Measurements from ENCODE around the gene CLDN19. TPM values are rescaled to one million over a fixed set of nuclear protein-coding genes. Genes with fewer than 3 reads are reported as not detected.

Gene CLDN19
- total and polyA plus RNA-seq, 4 donors: 0.39 to 0.94 TPM; not detected in 2

GRCh38 chr1:42745851-42746250 is 5.8 kb upstream of the CLDN19 start:
- Histone ChIP-seq H3K27ac (ENCODE audit: low read depth in 1 of 2, low read length in 2 of 2) (no peak overlapping the region), H3K36me3 (ENCODE audit: control insufficient read depth in 1 of 2, insufficient read depth in 2 of 2, low read length in 1 of 2) (peaks cover 0 to 8% of the 10 kb centered on the region in 2 donors), H3K27me3 (ENCODE audit: control insufficient read depth in 1 of 2, insufficient read depth in 2 of 2, low read length in 1 of 2) (no peaks in the 10 kb centered on the region), H3K4me1 (ENCODE audit: control insufficient read depth in 1 of 2, insufficient read depth in 2 of 2, low read length in 2 of 2) (no peaks in the 10 kb centered on the region), H3K4me3 (ENCODE audit: low read length in 2 of 2) (no peak overlapping the region), H3K9me3 (ENCODE audit: control insufficient read depth, low read length) (no peaks in the 10 kb centered on the region)
- no peak for DNase-seq
- no peak for ATAC-seq (ENCODE audit: low FRiP score)
- 81 to 83% methylated on average over 8 of the region's 8 CpGs for WGBS, 2 donors
- intact Hi-C loops (cut with DNase I): loop anchor here (5.0 to 10.0 kb wide), 3 partner anchors 171 to 401 kb away; no protein-coding TSS in a partner anchor

- Histone ChIP-seq H3K27me3 (ENCODE audit: control insufficient read depth in 1 of 2, insufficient read depth in 2 of 2, low read length in 1 of 2) (no peaks in the 10 kb centered on the region), H3K4me3 (ENCODE audit: low read length in 2 of 2) (no peak overlapping the region), H3K36me3 (ENCODE audit: control insufficient read depth in 1 of 2, insufficient read depth in 2 of 2, low read length in 1 of 2) (peaks cover 0 to 8% of the 10 kb centered on the region in 2 donors), H3K9me3 (ENCODE audit: control insufficient read depth, low read length) (no peaks in the 10 kb centered on the region), H3K27ac (ENCODE audit: low read depth in 1 of 2, low read length in 2 of 2) (no peak overlapping the region), H3K4me1 (ENCODE audit: control insufficient read depth in 1 of 2, insufficient read depth in 2 of 2, low read length in 2 of 2) (no peaks in the 10 kb centered on the region)
- 91 to 93% methylated on average over 9 of the region's 9 CpGs for WGBS, 2 donors
- ATAC-seq (ENCODE audit: low FRiP score): no peak
- DNase-seq: no peak
- intact Hi-C loops (cut with DNase I): loop anchor here (10.0 kb wide), 2 partner anchors 169 to 399 kb away; no protein-coding TSS in a partner anchor
Observed at GRCh38 chr1:42744148-42744413, 4.0 kb upstream of the CLDN19 start.

- intact Hi-C loops (cut with DNase I): loop anchor here (10.0 kb wide), 2 partner anchors 169 to 399 kb away; no protein-coding TSS in a partner anchor
- H3K4me3 ChIP-seq (ENCODE audit: low read length in 2 of 2): no peak overlapping the region
- no peak overlapping the region for H3K27ac ChIP-seq (ENCODE audit: low read depth in 1 of 2, low read length in 2 of 2)
- WGBS, 2 donors: 75 to 79% methylated on average over 21 of the region's 21 CpGs
- no peaks in the 10 kb centered on the region for H3K4me1 ChIP-seq (ENCODE audit: control insufficient read depth in 1 of 2, insufficient read depth in 2 of 2, low read length in 2 of 2)
- H3K9me3 ChIP-seq (ENCODE audit: control insufficient read depth, low read length): no peaks in the 10 kb centered on the region
- ATAC-seq (ENCODE audit: low FRiP score) (no peak), DNase-seq (no peak)
- H3K36me3 ChIP-seq (ENCODE audit: control insufficient read depth in 1 of 2, insufficient read depth in 2 of 2, low read length in 1 of 2): peaks cover 0 to 7% of the 10 kb centered on the region in 2 donors
- no peaks in the 10 kb centered on the region for H3K27me3 ChIP-seq (ENCODE audit: control insufficient read depth in 1 of 2, insufficient read depth in 2 of 2, low read length in 1 of 2)
Observed at GRCh38 chr1:42743317-42744147, 3.5 kb upstream of the CLDN19 start.

- intact Hi-C loops (cut with DNase I): loop anchor here (10.0 kb wide), 2 partner anchors 168 to 398 kb away; no protein-coding TSS in a partner anchor
- H3K4me3 ChIP-seq (ENCODE audit: low read length in 2 of 2): no peak overlapping the region
- H3K27ac ChIP-seq (ENCODE audit: low read depth in 1 of 2, low read length in 2 of 2): no peak overlapping the region
- DNase-seq (no peak), ATAC-seq (ENCODE audit: low FRiP score) (no peak)
- H3K9me3 ChIP-seq (ENCODE audit: control insufficient read depth, low read length): no peaks in the 10 kb centered on the region
- H3K36me3 ChIP-seq (ENCODE audit: control insufficient read depth in 1 of 2, insufficient read depth in 2 of 2, low read length in 1 of 2): peaks cover 0 to 4% of the 10 kb centered on the region in 2 donors
- WGBS, 2 donors: 85 to 88% methylated on average over 9 of the region's 9 CpGs
- no peaks in the 10 kb centered on the region for H3K4me1 ChIP-seq (ENCODE audit: control insufficient read depth in 1 of 2, insufficient read depth in 2 of 2, low read length in 2 of 2)
- no peaks in the 10 kb centered on the region for H3K27me3 ChIP-seq (ENCODE audit: control insufficient read depth in 1 of 2, insufficient read depth in 2 of 2, low read length in 1 of 2)
Observed at GRCh38 chr1:42742617-42743316, 2.7 kb upstream of the CLDN19 start.

- DNase-seq (no peak), ATAC-seq (ENCODE audit: low FRiP score) (no peak)
- Histone ChIP-seq H3K4me3 (ENCODE audit: low read length in 2 of 2) (no peak overlapping the region), H3K27ac (ENCODE audit: low read depth in 1 of 2, low read length in 2 of 2) (no peak overlapping the region), H3K9me3 (ENCODE audit: control insufficient read depth, low read length) (no peaks in the 10 kb centered on the region), H3K4me1 (ENCODE audit: control insufficient read depth in 1 of 2, insufficient read depth in 2 of 2, low read length in 2 of 2) (no peaks in the 10 kb centered on the region), H3K27me3 (ENCODE audit: control insufficient read depth in 1 of 2, insufficient read depth in 2 of 2, low read length in 1 of 2) (no peaks in the 10 kb centered on the region), H3K36me3 (ENCODE audit: control insufficient read depth in 1 of 2, insufficient read depth in 2 of 2, low read length in 1 of 2) (peaks cover 0 to 4% of the 10 kb centered on the region in 2 donors)
- WGBS, 2 donors: 86 to 92% methylated on average over 8 of the region's 8 CpGs
- intact Hi-C loops (cut with DNase I): loop anchor here (10.0 kb wide), 2 partner anchors 167 to 397 kb away; no protein-coding TSS in a partner anchor
Observed at GRCh38 chr1:42742141-42742540, 2.1 kb upstream of the CLDN19 start.

GRCh38 chr1:42741706-42742105 is 1.7 kb upstream of the CLDN19 start:
- intact Hi-C loops (cut with DNase I): loop anchor here (10.0 kb wide), 2 partner anchors 167 to 397 kb away; no protein-coding TSS in a partner anchor
- peaks cover 0 to 4% of the 10 kb centered on the region in 2 donors for H3K36me3 ChIP-seq (ENCODE audit: control insufficient read depth in 1 of 2, insufficient read depth in 2 of 2, low read length in 1 of 2)
- H3K27ac ChIP-seq (ENCODE audit: low read depth in 1 of 2, low read length in 2 of 2): no peak overlapping the region
- no peaks in the 10 kb centered on the region for H3K9me3 ChIP-seq (ENCODE audit: control insufficient read depth, low read length)
- no peaks in the 10 kb centered on the region for H3K27me3 ChIP-seq (ENCODE audit: control insufficient read depth in 1 of 2, insufficient read depth in 2 of 2, low read length in 1 of 2)
- DNase-seq (no peak), ATAC-seq (ENCODE audit: low FRiP score) (no peak)
- 84 to 93% methylated on average over 4 of the region's 4 CpGs for WGBS, 2 donors
- H3K4me1 ChIP-seq (ENCODE audit: control insufficient read depth in 1 of 2, insufficient read depth in 2 of 2, low read length in 2 of 2): no peaks in the 10 kb centered on the region
- no peak overlapping the region for H3K4me3 ChIP-seq (ENCODE audit: low read length in 2 of 2)

GRCh38 chr1:42740851-42741580 is 980 bp upstream of the CLDN19 start:
- no peaks in the 10 kb centered on the region for H3K4me1 ChIP-seq (ENCODE audit: control insufficient read depth in 1 of 2, insufficient read depth in 2 of 2, low read length in 2 of 2)
- no peak overlapping the region for H3K27ac ChIP-seq (ENCODE audit: low read depth in 1 of 2, low read length in 2 of 2)
- no peaks in the 10 kb centered on the region for H3K27me3 ChIP-seq (ENCODE audit: control insufficient read depth in 1 of 2, insufficient read depth in 2 of 2, low read length in 1 of 2)
- ATAC-seq (ENCODE audit: low FRiP score): no peak
- H3K36me3 ChIP-seq (ENCODE audit: control insufficient read depth in 1 of 2, insufficient read depth in 2 of 2, low read length in 1 of 2): peaks cover 0 to 2% of the 10 kb centered on the region in 2 donors
- H3K4me3 ChIP-seq (ENCODE audit: low read length in 2 of 2): no peak overlapping the region
- 79 to 80% methylated on average over 19 of the region's 19 CpGs for WGBS, 2 donors
- intact Hi-C loops (cut with DNase I): loop anchor here (10.0 kb wide), 2 partner anchors 166 to 396 kb away; no protein-coding TSS in a partner anchor
- H3K9me3 ChIP-seq (ENCODE audit: control insufficient read depth, low read length): no peaks in the 10 kb centered on the region
- DNase-seq: no peak

- H3K27ac ChIP-seq (ENCODE audit: low read depth in 1 of 2, low read length in 2 of 2): no peak overlapping the region
- H3K9me3 ChIP-seq (ENCODE audit: control insufficient read depth, low read length): no peaks in the 10 kb centered on the region
- WGBS, 2 donors: 88 to 90% methylated on average over 8 of the region's 8 CpGs
- H3K36me3 ChIP-seq (ENCODE audit: control insufficient read depth in 1 of 2, insufficient read depth in 2 of 2, low read length in 1 of 2): no peaks in the 10 kb centered on the region
- H3K4me3 ChIP-seq (ENCODE audit: low read length in 2 of 2): no peak overlapping the region
- ATAC-seq (ENCODE audit: low FRiP score) (no peak), DNase-seq (no peak)
- no peaks in the 10 kb centered on the region for H3K4me1 ChIP-seq (ENCODE audit: control insufficient read depth in 1 of 2, insufficient read depth in 2 of 2, low read length in 2 of 2)
- intact Hi-C loops (cut with DNase I): no loop called here
- no peaks in the 10 kb centered on the region for H3K27me3 ChIP-seq (ENCODE audit: control insufficient read depth in 1 of 2, insufficient read depth in 2 of 2, low read length in 1 of 2)
Observed at GRCh38 chr1:42738678-42739226, 1.3 kb downstream of the CLDN19 start.

All from aorta (tissue), 5 donors.